Tibial nerve (tissue), 4 donors: ENCODE results near the gene COL11A2. TPM values are rescaled to one million over a fixed set of nuclear protein-coding genes. Genes with fewer than 3 reads are reported as not detected.
A peak's percentile ranks its signal among the peaks of the same experiment; 100 is the strongest.

ENCODE experiments used
- DNase-seq, 2 donors: peaks; one replicate each; pipeline ENCODE4 v3.0.0-alpha.2; 2019; ENCODE audit warnings: low spot score in 2 of 2
- H3K27ac ChIP-seq, 4 donors: fragments of 200-600 bp; sonication (generic) in 3 of 4; one replicate each; pipeline ENCODE4 v1.5.1; 2017 to 2019; ENCODE audit warnings: mild to moderate bottlenecking in 1 of 4
- H3K27me3 ChIP-seq, 2 donors: fragments of 200-600 bp; sonication (generic) in 1 of 2; one replicate each; pipeline versions ENCODE4 v1.5.1 to v1.6.0; 2017 to 2019
- H3K36me3 ChIP-seq, 3 donors: fragments of 200-600 bp; sonication (generic); one replicate each; pipeline ENCODE4 v1.5.1; 2018 to 2019
- H3K4me1 ChIP-seq, 4 donors: fragments of 200-600 bp; sonication (generic) in 3 of 4; one replicate each; pipeline ENCODE4 v1.5.1; 2017 to 2019
- H3K4me3 ChIP-seq, 4 donors: fragments of 200-600 bp; sonication (generic) in 3 of 4; one replicate each; pipeline ENCODE4 v1.5.1; 2017 to 2019; ENCODE audit warnings: mild to moderate bottlenecking in 1 of 4, moderate library complexity in 1 of 4
- H3K9me3 ChIP-seq, 4 donors: fragments of 200-600 bp; sonication (generic) in 3 of 4; one replicate each; pipeline ENCODE4 v1.5.1; 2017 to 2019
- EP300 ChIP-seq, 2 donors: sonication (generic); formaldehyde crosslinking; IDR thresholded peaks; one replicate each; pipeline ENCODE4 v1.6.1; 2017; ENCODE audit warnings: antibody characterized with exemption in 2 of 2, mild to moderate bottlenecking in 1 of 2
- POLR2A ChIP-seq, 2 donors: fragments of 450-650 bp; IDR thresholded peaks; one replicate each; pipeline ENCODE4 v1.6.1; 2017; ENCODE audit warnings: antibody characterized with exemption in 2 of 2, mild to moderate bottlenecking in 2 of 2, moderate library complexity in 2 of 2
- WGBS, 2 donors: methylation state at CpG; one replicate each; pipeline ENCODE4 v1.1.5; 2018; 5-methylcytosine and 5-hydroxymethylcytosine counted together
- total RNA-seq, 4 donors: library from RNA; depleted of rRNA; stranded (reverse); fragments of >200 nt; gene quantifications; one replicate each; pipeline ENCODE4 v1.1.0, GENCODE V29; 2016
- TF ChIP-seq, protein P1 (sequence below), 5 experiments: fragments of 200-600 bp in 3 of 5; fragments of 450-650 bp in 2 of 5; sonication (generic) in 3 of 5; IDR thresholded peaks; one replicate each; pipeline ENCODE4 v1.5.1; 2016 to 2019; ENCODE audit warnings: antibody characterized with exemption in 5 of 5, mild to moderate bottlenecking in 3 of 5, moderate library complexity in 2 of 5

Gene COL11A2
- total RNA-seq, 4 donors from 2014 or later, result 1.5 to 4.3 (median 2.9) TPM

DNA sequence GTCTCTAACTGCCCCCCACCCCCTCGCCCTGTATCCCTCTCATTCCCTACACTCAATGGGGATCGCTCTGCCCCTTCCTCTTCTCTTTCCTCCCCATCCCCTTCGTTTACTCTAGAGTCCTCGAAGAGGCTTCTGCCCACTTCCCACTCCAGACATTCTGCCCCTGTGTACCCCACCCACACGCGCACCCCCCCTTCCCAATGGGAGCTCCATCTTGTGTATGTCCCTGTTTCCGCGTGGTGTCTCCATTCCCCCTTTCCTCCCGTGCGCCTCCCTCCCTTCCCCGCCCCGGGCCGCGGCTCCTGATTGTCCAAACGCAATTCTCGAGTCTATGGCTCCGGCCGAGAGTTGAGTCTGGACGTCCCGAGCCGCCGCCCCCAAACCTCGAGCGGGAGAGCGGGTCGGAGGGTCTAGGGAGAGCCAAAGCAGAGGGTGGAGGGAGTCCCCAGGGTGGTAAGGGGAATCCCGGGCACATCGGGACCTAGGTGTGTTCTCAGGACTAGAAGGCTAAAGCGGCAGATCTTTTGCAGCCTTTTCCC lies 15.4 kb upstream of the COL11A2 start:
- WGBS, 2 donors, result 1 to 2% methylated on average over 28 to 29 of the region's 29 CpGs
- no peaks in the 10 kb centered on the region for H3K9me3 ChIP-seq
- peak in 1 of 2 donors; percentile 54 for DNase-seq
- peaks cover 0 to 43% (median 0%) of the 10 kb centered on the region in 3 donors for H3K36me3 ChIP-seq
- H3K27ac ChIP-seq, result peak overlapping the region; percentile 93 to 98 (median 97)
- H3K4me1 ChIP-seq, result peaks cover 0 to 60% (median 26%) of the 10 kb centered on the region in 4 donors
- peak overlapping the region; percentile 87 to 97 (median 90) for H3K4me3 ChIP-seq
- H3K27me3 ChIP-seq, result no peaks in the 10 kb centered on the region
- no peak for TF ChIP-seq POLR2A (IDR thresholded peaks at IDR 0.05)
- no peak for TF ChIP-seq EP300 (IDR thresholded peaks at IDR 0.05)
- TF ChIP-seq, protein P1, sequence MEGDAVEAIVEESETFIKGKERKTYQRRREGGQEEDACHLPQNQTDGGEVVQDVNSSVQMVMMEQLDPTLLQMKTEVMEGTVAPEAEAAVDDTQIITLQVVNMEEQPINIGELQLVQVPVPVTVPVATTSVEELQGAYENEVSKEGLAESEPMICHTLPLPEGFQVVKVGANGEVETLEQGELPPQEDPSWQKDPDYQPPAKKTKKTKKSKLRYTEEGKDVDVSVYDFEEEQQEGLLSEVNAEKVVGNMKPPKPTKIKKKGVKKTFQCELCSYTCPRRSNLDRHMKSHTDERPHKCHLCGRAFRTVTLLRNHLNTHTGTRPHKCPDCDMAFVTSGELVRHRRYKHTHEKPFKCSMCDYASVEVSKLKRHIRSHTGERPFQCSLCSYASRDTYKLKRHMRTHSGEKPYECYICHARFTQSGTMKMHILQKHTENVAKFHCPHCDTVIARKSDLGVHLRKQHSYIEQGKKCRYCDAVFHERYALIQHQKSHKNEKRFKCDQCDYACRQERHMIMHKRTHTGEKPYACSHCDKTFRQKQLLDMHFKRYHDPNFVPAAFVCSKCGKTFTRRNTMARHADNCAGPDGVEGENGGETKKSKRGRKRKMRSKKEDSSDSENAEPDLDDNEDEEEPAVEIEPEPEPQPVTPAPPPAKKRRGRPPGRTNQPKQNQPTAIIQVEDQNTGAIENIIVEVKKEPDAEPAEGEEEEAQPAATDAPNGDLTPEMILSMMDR (IDR thresholded peaks at IDR 0.05), result no peak

GRCh38 chr6:33206864-33207551 lies 14.7 kb upstream of the COL11A2 start:
- Histone ChIP-seq H3K4me1 (peaks cover 3 to 60% (median 30%) of the 10 kb centered on the region in 4 donors), H3K36me3 (peaks cover 0 to 46% (median 0%) of the 10 kb centered on the region in 3 donors), H3K9me3 (no peaks in the 10 kb centered on the region), H3K27me3 (no peaks in the 10 kb centered on the region), H3K27ac (peak overlapping the region; percentile 93 to 98 (median 97)), H3K4me3 (peak overlapping the region; percentile 87 to 97 (median 90))
- 15 to 18% methylated on average over 20 of the region's 20 CpGs for WGBS, 2 donors
- DNase-seq, result no peak
- TF ChIP-seq, protein P1 (IDR thresholded peaks at IDR 0.05), result no peak
- no peak for TF ChIP-seq POLR2A (IDR thresholded peaks at IDR 0.05)
- TF ChIP-seq EP300 (IDR thresholded peaks at IDR 0.05), result no peak

GRCh38 chr6:33206027-33206863 lies 14.0 kb upstream of the COL11A2 start:
- H3K27me3 ChIP-seq, result no peaks in the 10 kb centered on the region
- peaks cover 0 to 39% (median 0%) of the 10 kb centered on the region in 3 donors for H3K36me3 ChIP-seq
- 64 to 75% methylated on average over 3 of the region's 3 CpGs for WGBS, 2 donors
- H3K9me3 ChIP-seq, result no peaks in the 10 kb centered on the region
- no peak for DNase-seq
- H3K27ac ChIP-seq, result peak overlapping the region in 2 of 4 donors; percentile 28 to 98
- TF ChIP-seq EP300 (IDR thresholded peaks at IDR 0.05) (no peak), POLR2A (IDR thresholded peaks at IDR 0.05) (no peak)
- TF ChIP-seq, protein P1 (IDR thresholded peaks at IDR 0.05), result no peak
- H3K4me3 ChIP-seq, result no peak overlapping the region
- H3K4me1 ChIP-seq, result peaks cover 3 to 68% (median 37%) of the 10 kb centered on the region in 4 donors

DNA sequence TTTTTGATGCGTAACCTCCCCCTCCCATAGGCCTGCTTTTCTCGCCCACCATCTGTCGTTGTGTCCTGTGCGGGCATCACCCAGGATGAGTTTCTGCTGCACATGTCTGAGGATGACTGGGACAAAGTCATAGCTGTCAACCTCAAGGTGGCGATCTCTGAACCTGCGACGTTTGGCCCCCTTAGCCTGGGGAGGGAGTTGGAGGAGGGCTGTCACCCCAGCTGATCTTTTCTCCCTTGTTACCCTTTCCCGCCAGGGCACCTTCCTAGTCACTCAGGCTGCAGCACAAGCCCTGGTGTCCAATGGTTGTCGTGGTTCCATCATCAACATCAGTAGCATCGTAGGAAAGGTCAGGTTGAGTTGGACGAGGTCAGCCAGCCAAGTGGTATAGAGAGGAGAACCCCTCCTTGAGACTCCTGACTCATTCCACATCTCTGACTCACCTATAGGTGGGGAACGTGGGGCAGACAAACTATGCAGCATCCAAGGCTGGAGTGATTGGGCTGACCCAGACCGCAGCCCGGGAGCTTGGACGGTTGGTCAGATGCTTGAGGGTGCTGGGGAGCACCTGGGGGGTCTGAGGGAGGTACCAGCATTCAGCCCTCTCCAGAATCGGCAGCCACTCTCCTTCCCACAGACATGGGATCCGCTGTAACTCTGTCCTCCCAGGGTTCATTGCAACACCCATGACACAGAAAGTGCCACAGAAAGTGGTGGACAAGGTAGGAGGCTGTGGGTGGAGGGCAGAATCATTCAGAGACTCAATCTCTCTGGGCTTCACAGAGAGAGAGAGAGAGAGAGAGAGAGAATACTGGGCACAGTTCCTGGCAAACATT lies 13.1 kb upstream of the COL11A2 start:
- DNase-seq, result no peak
- no peaks in the 10 kb centered on the region for H3K9me3 ChIP-seq
- peaks cover 3 to 70% (median 39%) of the 10 kb centered on the region in 4 donors for H3K4me1 ChIP-seq
- peak overlapping the region in 3 of 4 donors; percentile 35 to 78 (median 76) for H3K4me3 ChIP-seq
- peaks cover 0 to 31% (median 0%) of the 10 kb centered on the region in 3 donors for H3K36me3 ChIP-seq
- H3K27me3 ChIP-seq, result no peaks in the 10 kb centered on the region
- no peak for TF ChIP-seq POLR2A (IDR thresholded peaks at IDR 0.05)
- TF ChIP-seq, protein P1 (IDR thresholded peaks at IDR 0.05), result no peak
- TF ChIP-seq EP300 (IDR thresholded peaks at IDR 0.05), result no peak
- peak overlapping the region in 3 of 4 donors; percentile 53 to 80 (median 78) for H3K27ac ChIP-seq
- 47 to 52% methylated on average over 17 of the region's 17 CpGs for whole genome bisulfite sequencing, 2 donors
